Neuronal stem cell (in vitro differentiated cells): ENCODE results near the gene ARMC7.

ENCODE experiments used
- DNase-seq: peaks from one replicate; pipeline ENCODE4 v3.0.0-alpha.2; 2013; ENCODE audit warnings: low spot score
- H2AFZ ChIP-seq: one replicate; pipeline ENCODE4 v1.6.1; 2013; ENCODE audit warnings: mild to moderate bottlenecking, low read length, inconsistent platforms
- H2AK5ac ChIP-seq: 2 replicates; pipeline ENCODE4 v1.6.1; 2013; ENCODE audit warnings: low read depth, mild to moderate bottlenecking, inconsistent platforms, low read length, moderate library complexity, mixed read lengths
- H2BK120ac ChIP-seq: 2 replicates; pipeline ENCODE4 v1.6.1; 2013; ENCODE audit warnings: low read depth, mild to moderate bottlenecking, inconsistent platforms, low read length, moderate library complexity, mixed read lengths
- H2BK12ac ChIP-seq: one replicate; pipeline ENCODE4 v1.6.1; 2013; ENCODE audit warnings: low read length, inconsistent platforms
- H2BK15ac ChIP-seq: 2 replicates; pipeline ENCODE4 v1.6.1; 2013; ENCODE audit warnings: mild to moderate bottlenecking, low read length, inconsistent platforms, mixed read lengths
- H2BK5ac ChIP-seq: one replicate; pipeline ENCODE4 v1.6.1; 2013; ENCODE audit warnings: inconsistent platforms, mild to moderate bottlenecking, low read length, moderate library complexity
- H3K14ac ChIP-seq: one replicate; pipeline ENCODE4 v1.6.1; 2013; ENCODE audit warnings: low read length, inconsistent platforms
- H3K18ac ChIP-seq: 2 replicates; pipeline ENCODE4 v1.6.1; 2013; ENCODE audit warnings: low read length, inconsistent platforms
- H3K23ac ChIP-seq: 2 replicates; pipeline ENCODE4 v1.6.1; 2013; ENCODE audit warnings: low read depth, mild to moderate bottlenecking, mixed read lengths, low read length, inconsistent platforms; ENCODE audit not compliant: poor library complexity
- H3K27ac ChIP-seq: replicated peaks from 3 replicates; pipeline ENCODE4 v1.5.1; 2013; ENCODE audit warnings: low read length, inconsistent platforms
- H3K27me3 ChIP-seq, 3 experiments: 2 replicates each; pipeline ENCODE4 v1.6.1; 2013; ENCODE audit warnings: low read length in 3 of 3, mild to moderate bottlenecking in 2 of 3, inconsistent platforms in 1 of 3, low read depth in 1 of 3, mixed read lengths in 1 of 3, moderate library complexity in 1 of 3; ENCODE audit not compliant: control insufficient read depth in 3 of 3, insufficient read depth in 3 of 3
- H3K36me3 ChIP-seq, 2 donors: replicated peaks in 1 of 2; 2 replicates each; pipeline ENCODE4 v1.6.1; 2013; ENCODE audit warnings: low read length in 2 of 2; ENCODE audit not compliant: control insufficient read depth in 2 of 2, insufficient read depth in 2 of 2
- H3K4ac ChIP-seq: 2 replicates; pipeline ENCODE4 v1.6.1; 2013; ENCODE audit warnings: inconsistent platforms, mild to moderate bottlenecking, low read length, moderate library complexity
- H3K4me1 ChIP-seq, 2 donors: 1 replicate in 1 of 2; 2 replicates in 1 of 2; pipeline ENCODE4 v1.6.1; 2013; ENCODE audit warnings: low read length in 2 of 2, low read depth in 1 of 2; ENCODE audit not compliant: control insufficient read depth in 2 of 2, insufficient read depth in 1 of 2
- H3K4me2 ChIP-seq: one replicate; pipeline ENCODE4 v1.6.1; 2013; ENCODE audit warnings: mild to moderate bottlenecking, low read length, inconsistent platforms; ENCODE audit not compliant: insufficient read depth, poor library complexity, severe bottlenecking
- H3K4me3 ChIP-seq, 2 donors: 2 replicates each; pipeline ENCODE4 v1.5.1; 2013; ENCODE audit warnings: low read length in 2 of 2, mild to moderate bottlenecking in 2 of 2, inconsistent platforms in 1 of 2, moderate library complexity in 1 of 2
- H3K79me1 ChIP-seq: one replicate; pipeline ENCODE4 v1.6.1; 2013; ENCODE audit warnings: low read depth, mild to moderate bottlenecking, inconsistent platforms, low read length, moderate library complexity
- H3K9ac ChIP-seq: one replicate; pipeline ENCODE4 v1.6.1; 2013; ENCODE audit warnings: mild to moderate bottlenecking, low read depth, low read length, inconsistent platforms; ENCODE audit not compliant: poor library complexity
- H3K9me3 ChIP-seq, 2 donors: replicated peaks in 1 of 2; 2 replicates each; pipeline versions ENCODE3 to v1.6.1; 2013; ENCODE audit warnings: low read length in 2 of 2, mild to moderate bottlenecking in 2 of 2, inconsistent platforms in 1 of 2, low read depth in 1 of 2, mixed read lengths in 1 of 2, moderate library complexity in 1 of 2; ENCODE audit not compliant: control insufficient read depth in 2 of 2, insufficient read depth in 1 of 2
- H4K8ac ChIP-seq: one replicate; pipeline ENCODE4 v1.6.1; 2013; ENCODE audit warnings: low read depth, mild to moderate bottlenecking, inconsistent platforms, low read length, moderate library complexity
- H4K91ac ChIP-seq: one replicate; pipeline ENCODE4 v1.6.1; 2013; ENCODE audit warnings: low read length, low read depth, mild to moderate bottlenecking, inconsistent platforms; ENCODE audit not compliant: poor library complexity
- WGBS, 2 donors: extraction: QIAGEN DNeasy Blood & Tissue Kit; methylation state at CpG; one replicate each; pipeline ENCODE4 v1.1.7; 2013; ENCODE audit warnings: missing lambda C conversion rate in 2 of 2, mixed read lengths in 1 of 2; ENCODE audit not compliant: insufficient read length in 2 of 2, insufficient replicate concordance in 1 of 2; ENCODE audit errors: extremely low coverage in 2 of 2; 5-methylcytosine and 5-hydroxymethylcytosine counted together

ARMC7 gene

DNA sequence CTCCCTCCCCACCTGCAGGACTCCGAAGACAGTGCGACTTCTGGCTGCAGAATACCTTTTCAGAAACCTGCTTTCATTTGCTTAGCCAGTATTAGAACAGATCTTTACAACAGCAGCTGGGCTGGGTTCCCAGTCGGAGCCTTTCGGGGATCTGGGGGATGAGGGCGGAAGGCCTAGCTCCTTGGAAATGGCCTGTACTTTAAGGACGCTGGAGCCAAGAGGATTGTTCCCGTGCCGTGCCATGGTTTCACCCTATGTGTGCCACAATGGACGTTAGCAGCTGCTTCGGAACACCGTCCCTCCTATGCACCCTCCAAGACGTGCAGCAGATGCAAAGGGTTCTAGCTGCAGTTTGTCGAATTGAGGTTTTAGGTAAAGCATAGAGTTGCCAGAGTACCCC, 46.6 kb upstream of the ARMC7 start:
- Histone ChIP-seq H3K18ac (no peak overlapping the region), H2AK5ac (no peak overlapping the region), H3K14ac (no peak overlapping the region), H3K4me2 (no peak overlapping the region), H3K4me3 (no peak overlapping the region), H2AFZ (no peak overlapping the region), H3K23ac (no peak overlapping the region), H3K4ac (no peak overlapping the region), H3K9me3 (no peaks in the 10 kb centered on the region), H3K79me1 (no peaks in the 10 kb centered on the region), H2BK15ac (no peak overlapping the region), H4K8ac (no peak overlapping the region), H2BK5ac (no peak overlapping the region), H2BK120ac (no peak overlapping the region), H3K27me3 (no peaks in the 10 kb centered on the region), H3K27ac (no peak overlapping the region), H3K4me1 (no peaks in the 10 kb centered on the region), H2BK12ac (no peak overlapping the region), H3K36me3 (peaks cover 44 to 66% of the 10 kb centered on the region in 2 donors), H3K9ac (no peak overlapping the region), H4K91ac (no peak overlapping the region)
- WGBS, 2 donors, result no CpG with 5 or more reads among the region's 13 CpGs
- DNase-seq, result no peak

DNA sequence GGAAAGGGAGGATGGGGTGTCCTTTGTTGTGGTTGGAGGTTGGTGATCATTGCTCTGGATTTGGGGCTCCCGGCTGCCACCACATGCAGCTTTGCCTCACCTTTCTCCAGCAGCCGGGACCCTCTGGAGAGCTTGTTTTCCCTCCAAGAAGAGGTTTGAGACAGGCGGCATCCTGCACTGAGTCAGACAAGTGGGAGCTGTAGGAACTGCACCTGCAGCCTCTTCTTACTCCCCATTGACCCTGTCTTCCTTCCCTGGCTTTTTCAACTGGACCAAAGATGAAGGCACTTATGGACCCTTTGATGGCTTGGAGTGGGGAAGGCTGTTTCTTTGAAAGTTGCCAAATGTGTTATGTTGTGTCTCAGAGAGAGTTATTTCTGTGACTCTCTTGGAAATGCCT, 46.1 kb upstream of the ARMC7 start:
- Histone ChIP-seq H2BK120ac (no peak overlapping the region), H2AFZ (no peak overlapping the region), H2BK15ac (no peak overlapping the region), H2BK12ac (no peak overlapping the region), H3K4me2 (no peak overlapping the region), H3K23ac (no peak overlapping the region), H3K4ac (no peak overlapping the region), H3K79me1 (no peaks in the 10 kb centered on the region), H3K9me3 (no peaks in the 10 kb centered on the region), H3K27me3 (no peaks in the 10 kb centered on the region), H3K9ac (no peak overlapping the region), H3K4me1 (no peaks in the 10 kb centered on the region), H3K18ac (no peak overlapping the region), H4K8ac (no peak overlapping the region), H2BK5ac (no peak overlapping the region), H4K91ac (no peak overlapping the region), H3K4me3 (no peak overlapping the region), H2AK5ac (no peak overlapping the region), H3K14ac (no peak overlapping the region), H3K36me3 (peaks cover 44 to 66% of the 10 kb centered on the region in 2 donors), H3K27ac (no peak overlapping the region)
- no CpG with 5 or more reads among the region's 3 CpGs for WGBS, 2 donors
- DNase-seq, result no peak

DNA sequence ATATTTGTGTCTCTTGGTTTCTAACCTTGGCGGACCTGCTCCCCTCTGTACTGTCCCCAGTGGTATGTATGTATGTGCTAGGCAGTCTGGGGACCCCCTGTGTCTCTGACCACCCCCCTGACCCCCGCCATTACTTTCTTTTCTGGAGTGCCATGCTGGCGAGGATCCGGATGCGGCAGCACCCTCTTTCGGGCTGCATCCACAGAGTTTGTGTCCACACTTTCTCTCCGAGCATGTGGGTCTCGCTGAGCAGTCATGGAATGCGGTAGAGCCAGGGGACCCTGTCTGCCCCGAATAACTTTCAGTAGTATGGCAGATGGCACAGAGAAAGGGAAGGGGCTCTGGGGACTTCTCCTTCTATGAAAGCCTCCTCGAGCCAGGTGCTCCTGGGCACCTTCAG, 45.7 kb upstream of the ARMC7 start:
- Histone ChIP-seq H3K18ac (no peak overlapping the region), H3K27ac (no peak overlapping the region), H2BK5ac (no peak overlapping the region), H2BK12ac (no peak overlapping the region), H4K91ac (no peak overlapping the region), H3K9ac (no peak overlapping the region), H3K4ac (no peak overlapping the region), H3K14ac (no peak overlapping the region), H2AK5ac (no peak overlapping the region), H2BK15ac (no peak overlapping the region), H3K79me1 (no peaks in the 10 kb centered on the region), H4K8ac (no peak overlapping the region), H3K23ac (no peak overlapping the region), H3K4me2 (no peak overlapping the region), H3K36me3 (peaks cover 44 to 66% of the 10 kb centered on the region in 2 donors), H3K4me3 (no peak overlapping the region), H2AFZ (no peak overlapping the region), H3K9me3 (no peaks in the 10 kb centered on the region), H2BK120ac (no peak overlapping the region), H3K4me1 (no peaks in the 10 kb centered on the region), H3K27me3 (no peaks in the 10 kb centered on the region)
- DNase-seq, result no peak
- no CpG with 5 or more reads among the region's 11 CpGs for WGBS, 2 donors

DNA sequence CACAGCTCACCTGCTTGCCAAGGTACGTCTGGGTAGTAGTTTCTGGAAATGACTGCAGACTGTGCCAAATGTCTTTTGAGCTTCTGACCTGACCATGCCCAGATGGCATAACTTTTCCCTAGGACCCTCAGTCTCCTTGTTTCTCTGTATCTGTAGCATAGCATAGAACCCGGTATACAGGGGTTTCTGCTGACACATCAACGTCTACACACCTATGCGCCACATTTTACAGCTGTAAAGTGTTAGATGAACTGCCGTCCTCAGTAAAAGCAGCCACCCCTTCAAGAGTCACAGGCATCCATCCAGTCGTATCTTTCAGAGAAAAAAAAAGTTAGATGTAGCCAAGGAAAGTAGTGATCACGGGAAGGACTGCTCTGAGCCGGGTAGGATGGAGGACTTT, 45.3 kb upstream of the ARMC7 start:
- no peak overlapping the region for H2AFZ ChIP-seq
- H4K8ac ChIP-seq, result no peak overlapping the region
- no peak overlapping the region for H4K91ac ChIP-seq
- no peak overlapping the region for H2BK120ac ChIP-seq
- no peaks in the 10 kb centered on the region for H3K9me3 ChIP-seq
- H2BK12ac ChIP-seq, result no peak overlapping the region
- no peaks in the 10 kb centered on the region for H3K27me3 ChIP-seq
- no peak overlapping the region for H2BK15ac ChIP-seq
- H3K14ac ChIP-seq, result no peak overlapping the region
- no peak overlapping the region for H3K9ac ChIP-seq
- no peak overlapping the region for H3K4me2 ChIP-seq
- DNase-seq, result no peak
- H3K18ac ChIP-seq, result no peak overlapping the region
- H2BK5ac ChIP-seq, result no peak overlapping the region
- WGBS, 2 donors, result no CpG with 5 or more reads among the region's 8 CpGs
- H3K4me1 ChIP-seq, result no peaks in the 10 kb centered on the region
- no peak overlapping the region for H3K4me3 ChIP-seq
- H3K27ac ChIP-seq, result no peak overlapping the region
- peaks cover 42 to 62% of the 10 kb centered on the region in 2 donors for H3K36me3 ChIP-seq
- H2AK5ac ChIP-seq, result no peak overlapping the region
- H3K23ac ChIP-seq, result no peak overlapping the region
- no peak overlapping the region for H3K4ac ChIP-seq
- H3K79me1 ChIP-seq, result no peaks in the 10 kb centered on the region
